H9 (cell line): ENCODE measurements around the gene MTG2. TPM values are rescaled to one million over a fixed set of nuclear protein-coding genes. Genes with fewer than 3 reads are reported as not detected.

Experiments used
- DNase-seq: peaks from one replicate; pipeline ENCODE4 v3.0.0-alpha.2; 2017
- H2AFZ ChIP-seq: one replicate; pipeline ENCODE4 v1.6.1; 2013; ENCODE audit warnings: mild to moderate bottlenecking, low read length, control low read depth, moderate library complexity
- H2AK5ac ChIP-seq: 2 replicates; pipeline ENCODE4 v1.6.1; 2013; ENCODE audit warnings: low read length, control low read depth, mixed read lengths; ENCODE audit not compliant: insufficient read length
- H2BK120ac ChIP-seq: one replicate; pipeline ENCODE4 v1.6.1; 2013; ENCODE audit warnings: low read depth, mild to moderate bottlenecking, low read length, control low read depth, inconsistent platforms; ENCODE audit not compliant: poor library complexity, severe bottlenecking
- H2BK12ac ChIP-seq: 2 replicates; pipeline ENCODE4 v1.6.1; 2013; ENCODE audit warnings: low read length, control low read depth, mixed read lengths, low read depth; ENCODE audit not compliant: insufficient read length
- H2BK15ac ChIP-seq: 2 replicates; pipeline ENCODE4 v1.6.1; 2013; ENCODE audit warnings: low read depth, low read length, control low read depth
- H2BK20ac ChIP-seq: one replicate; pipeline ENCODE4 v1.6.1; 2013; ENCODE audit warnings: low read depth, mild to moderate bottlenecking, low read length, control low read depth, inconsistent platforms; ENCODE audit not compliant: poor library complexity, severe bottlenecking
- H2BK5ac ChIP-seq: 2 replicates; pipeline ENCODE4 v1.6.1; 2013; ENCODE audit warnings: low read length, control low read depth, mixed read lengths; ENCODE audit not compliant: insufficient read length
- H3K14ac ChIP-seq: 2 replicates; pipeline ENCODE4 v1.6.1; 2013; ENCODE audit warnings: low read length, control low read depth; ENCODE audit not compliant: insufficient read depth
- H3K18ac ChIP-seq: 2 replicates; pipeline ENCODE4 v1.6.1; 2013; ENCODE audit warnings: low read depth, mild to moderate bottlenecking, mixed read lengths, low read length, control low read depth; ENCODE audit not compliant: insufficient read length
- H3K23ac ChIP-seq: 2 replicates; pipeline ENCODE4 v1.6.1; 2013; ENCODE audit warnings: low read length, control low read depth, mixed read lengths, low read depth; ENCODE audit not compliant: insufficient read length
- H3K23me2 ChIP-seq: 2 replicates; pipeline ENCODE4 v1.6.1; 2013; ENCODE audit warnings: low read depth, mild to moderate bottlenecking, mixed read lengths, low read length, control low read depth; ENCODE audit not compliant: insufficient read length, poor library complexity, severe bottlenecking
- H3K27ac ChIP-seq: 2 replicates; pipeline ENCODE4 v1.5.1; 2013; ENCODE audit warnings: low read length, control low read depth, mixed read lengths, low read depth; ENCODE audit not compliant: insufficient read length
- H3K27me3 ChIP-seq: 2 replicates; pipeline ENCODE4 v1.6.1; 2013; ENCODE audit warnings: low read length, control low read depth, inconsistent platforms; ENCODE audit not compliant: insufficient read depth
- H3K4ac ChIP-seq: 2 replicates; pipeline ENCODE4 v1.6.1; 2013; ENCODE audit warnings: low read depth, mild to moderate bottlenecking, control low read depth, inconsistent platforms, low read length, moderate library complexity
- H3K4me1 ChIP-seq: 2 replicates; pipeline ENCODE4 v1.6.1; 2013; ENCODE audit warnings: low read length, control low read depth, inconsistent platforms; ENCODE audit not compliant: insufficient read depth
- H3K4me2 ChIP-seq: 2 replicates; pipeline ENCODE4 v1.6.1; 2013; ENCODE audit warnings: low read length, control low read depth, mixed read lengths; ENCODE audit not compliant: insufficient read length, insufficient read depth
- H3K56ac ChIP-seq: 2 replicates; pipeline ENCODE4 v1.6.1; 2013; ENCODE audit warnings: low read depth, mild to moderate bottlenecking, mixed read lengths, low read length, control low read depth; ENCODE audit not compliant: insufficient read length
- H3K79me1 ChIP-seq: 2 replicates; pipeline ENCODE4 v1.6.1; 2013; ENCODE audit warnings: low read depth, mild to moderate bottlenecking, moderate library complexity, low read length, control low read depth, inconsistent platforms; ENCODE audit not compliant: insufficient read depth, poor library complexity, severe bottlenecking
- H3K79me2 ChIP-seq: 2 replicates; pipeline ENCODE4 v1.6.1; 2013; ENCODE audit warnings: low read length, control low read depth, inconsistent platforms; ENCODE audit not compliant: insufficient read depth
- H3K9ac ChIP-seq: 2 replicates; pipeline ENCODE4 v1.6.1; 2013; ENCODE audit warnings: low read length, control low read depth, mixed read lengths; ENCODE audit not compliant: insufficient read length; ENCODE audit errors: extremely low read depth
- H3K9me3 ChIP-seq: one replicate; pipeline ENCODE4 v1.6.1; 2013; ENCODE audit warnings: low read depth, low read length, inconsistent platforms; ENCODE audit not compliant: control insufficient read depth
- H3T11ph ChIP-seq: one replicate; pipeline ENCODE4 v1.6.1; 2013; ENCODE audit warnings: mild to moderate bottlenecking, low read length, control low read depth, inconsistent platforms
- H4K20me1 ChIP-seq: one replicate; pipeline ENCODE4 v1.6.1; 2013; ENCODE audit not compliant: control insufficient read depth, insufficient read length, insufficient read depth
- H4K5ac ChIP-seq: 2 replicates; pipeline ENCODE4 v1.6.1; 2013; ENCODE audit warnings: low read depth, mild to moderate bottlenecking, mixed read lengths, low read length, control low read depth; ENCODE audit not compliant: insufficient read length
- H4K8ac ChIP-seq: replicated peaks from 2 replicates; pipeline ENCODE4 v1.6.1; 2013; ENCODE audit warnings: low read length, control low read depth, mixed read lengths, low read depth; ENCODE audit not compliant: insufficient read length
- H4K91ac ChIP-seq: 2 replicates; pipeline ENCODE4 v1.6.1; 2013; ENCODE audit warnings: low read depth, mild to moderate bottlenecking, moderate library complexity, mixed read lengths, low read length, control low read depth; ENCODE audit not compliant: insufficient read length
- H3K27ac Mint-ChIP-seq, 3 experiments: 2 replicates in 2 of 3; 3 replicates in 1 of 3; pipeline ENCODE4 v1.8.0; 2020 to 2021; ENCODE audit warnings: mixed read lengths in 3 of 3, mild to moderate bottlenecking in 1 of 3, moderate library complexity in 1 of 3
- H3K27me3 Mint-ChIP-seq: 2 replicates; pipeline ENCODE4 v1.8.0; 2021; ENCODE audit warnings: low read depth, mild to moderate bottlenecking, moderate library complexity, mixed read lengths
- H3K36me3 Mint-ChIP-seq, 3 experiments: 2 replicates in 2 of 3; 3 replicates in 1 of 3; pipeline ENCODE4 v1.8.0; 2020 to 2021; ENCODE audit warnings: low read depth in 3 of 3, mixed read lengths in 3 of 3; ENCODE audit not compliant: insufficient read depth in 1 of 3
- H3K4me1 Mint-ChIP-seq, 2 experiments: 2 replicates each; pipeline ENCODE4 v1.8.0; 2020; ENCODE audit warnings: mixed read lengths in 2 of 2
- H3K4me3 Mint-ChIP-seq, 2 experiments: 2 replicates in 1 of 2; 3 replicates in 1 of 2; pipeline ENCODE4 v1.8.0; 2020 to 2021; ENCODE audit warnings: mild to moderate bottlenecking in 2 of 2, mixed read lengths in 2 of 2, moderate library complexity in 1 of 2
- H3K9me3 Mint-ChIP-seq, 2 experiments: 2 replicates in 1 of 2; 3 replicates in 1 of 2; pipeline ENCODE4 v1.8.0; 2020; ENCODE audit warnings: mild to moderate bottlenecking in 2 of 2, mixed read lengths in 2 of 2, moderate library complexity in 1 of 2
- WGBS: extraction: QIAGEN DNeasy Blood & Tissue Kit; methylation state at CpG from one replicate; pipeline ENCODE4 v1.1.7; 2013; ENCODE audit warnings: missing lambda C conversion rate, low lambda C conversion rate, mixed read lengths; ENCODE audit not compliant: insufficient read length; ENCODE audit errors: extremely low coverage; 5-methylcytosine and 5-hydroxymethylcytosine counted together
- total RNA-seq: library from RNA; stranded (reverse); gene quantifications from 2 replicates; pipeline ENCODE4 v1.2.1, GENCODE V29; 2021
- TF ChIP-seq, protein P1 (sequence below): fragments of 200-600 bp; sonication (generic); conservative IDR thresholded peaks from 3 replicates; pipeline ENCODE4 v1.8.0; 2021; ENCODE audit warnings: antibody characterized with exemption, mild to moderate bottlenecking

The MTG2 gene
- total RNA-seq, 1 experiment from 2014 or later: 25.1 TPM

DNA sequence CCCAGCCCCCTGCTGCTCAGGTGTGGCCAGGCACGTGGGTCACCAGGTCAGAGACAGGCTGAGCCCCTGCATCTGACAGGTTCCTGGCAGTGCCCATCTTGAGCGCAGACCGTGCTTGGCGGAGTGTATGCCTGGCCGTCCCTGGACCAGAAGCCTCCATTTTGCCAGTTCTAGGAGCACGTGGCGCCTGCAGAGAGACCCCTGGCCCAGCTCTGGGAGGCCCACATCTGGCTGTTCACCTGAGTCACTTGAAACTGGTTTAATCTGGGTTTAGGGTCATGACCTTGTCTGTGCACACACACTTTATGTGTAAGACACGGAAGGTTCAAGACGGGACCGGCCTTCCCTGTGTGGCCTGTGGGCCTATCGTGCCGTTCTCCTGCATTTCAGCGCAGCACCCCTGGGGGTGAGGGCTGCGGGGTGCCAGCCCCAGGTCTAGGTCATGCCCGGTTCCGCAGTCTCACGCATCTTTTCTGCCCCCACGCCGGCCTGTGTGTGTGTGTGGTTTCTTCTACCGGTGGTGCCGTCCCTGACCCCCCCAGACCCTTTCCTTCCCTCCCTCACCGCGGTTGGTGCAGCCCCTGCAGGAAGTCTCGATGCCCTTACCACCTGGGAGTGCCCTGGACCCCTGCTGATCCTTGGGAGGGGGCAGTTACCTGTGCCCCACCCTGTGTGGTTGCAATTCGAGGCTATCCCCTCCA is 25.3 kb upstream of the MTG2 start:
- Histone ChIP-seq H3K79me2 (peaks cover 12% of the 10 kb centered on the region; the same call in 1 of the 2 replicates), H3K9ac (no peak overlapping the region), H2BK15ac (no peak overlapping the region), H2AFZ (no peak overlapping the region), H4K5ac (no peak overlapping the region), H4K91ac (no peak overlapping the region), H2BK12ac (no peak overlapping the region), H3K4me2 (no peak overlapping the region), H4K8ac (no peak overlapping the region), H3K9me3 (no peaks in the 10 kb centered on the region), H3K56ac (no peak overlapping the region), H2BK120ac (no peak overlapping the region), H3K4me1 (no peaks in the 10 kb centered on the region), H2BK20ac (no peak overlapping the region), H3K23ac (no peak overlapping the region), H3K18ac (no peak overlapping the region), H2AK5ac (no peak overlapping the region), H3K79me1 (peaks cover 4% of the 10 kb centered on the region), H3T11ph (no peak overlapping the region), H3K23me2 (no peaks in the 10 kb centered on the region), H4K20me1 (no peaks in the 10 kb centered on the region), H3K27me3 (no peaks in the 10 kb centered on the region), H3K4ac (no peak overlapping the region), H3K27ac (no peak overlapping the region), H2BK5ac (no peak overlapping the region), H3K14ac (no peak overlapping the region; the same call in 1 of the 2 replicates)
- Mint-ChIP-seq H3K36me3 (peaks cover 32 to 55% (median 50%) of the 10 kb centered on the region in 3 experiments), H3K9me3 (peaks cover 4 to 6% of the 10 kb centered on the region in 2 experiments; a peak in 2 of 5 replicates), H3K27me3 (no peaks in the 10 kb centered on the region), H3K27ac (peak overlapping the region in 2 of 3 experiments; percentile 48 to 68; a peak in 2 of 7 replicates), H3K4me3 (no peak overlapping the region), H3K4me1 (peaks cover 25 to 29% of the 10 kb centered on the region in 2 experiments)
- DNase-seq: no peak
- no CpG with 5 or more reads among the region's 25 CpGs for WGBS
- TF ChIP-seq, protein P1, sequence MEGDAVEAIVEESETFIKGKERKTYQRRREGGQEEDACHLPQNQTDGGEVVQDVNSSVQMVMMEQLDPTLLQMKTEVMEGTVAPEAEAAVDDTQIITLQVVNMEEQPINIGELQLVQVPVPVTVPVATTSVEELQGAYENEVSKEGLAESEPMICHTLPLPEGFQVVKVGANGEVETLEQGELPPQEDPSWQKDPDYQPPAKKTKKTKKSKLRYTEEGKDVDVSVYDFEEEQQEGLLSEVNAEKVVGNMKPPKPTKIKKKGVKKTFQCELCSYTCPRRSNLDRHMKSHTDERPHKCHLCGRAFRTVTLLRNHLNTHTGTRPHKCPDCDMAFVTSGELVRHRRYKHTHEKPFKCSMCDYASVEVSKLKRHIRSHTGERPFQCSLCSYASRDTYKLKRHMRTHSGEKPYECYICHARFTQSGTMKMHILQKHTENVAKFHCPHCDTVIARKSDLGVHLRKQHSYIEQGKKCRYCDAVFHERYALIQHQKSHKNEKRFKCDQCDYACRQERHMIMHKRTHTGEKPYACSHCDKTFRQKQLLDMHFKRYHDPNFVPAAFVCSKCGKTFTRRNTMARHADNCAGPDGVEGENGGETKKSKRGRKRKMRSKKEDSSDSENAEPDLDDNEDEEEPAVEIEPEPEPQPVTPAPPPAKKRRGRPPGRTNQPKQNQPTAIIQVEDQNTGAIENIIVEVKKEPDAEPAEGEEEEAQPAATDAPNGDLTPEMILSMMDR: no peak
